GM12878 (cell line): Measurements from ENCODE around the gene DCUN1D4. TPM values are rescaled to one million over a fixed set of nuclear protein-coding genes. Genes with fewer than 3 reads are reported as not detected.

Experiments
- ATAC-seq: fragments of 200-7000 bp; cut with Tn5 transposase; 3 replicates; pipeline ENCODE4 v1.9.1; 2020; ENCODE audit warnings: mild to moderate bottlenecking, moderate library complexity
- BruUV-seq: library from RNA; stranded (reverse); fragments of 400-500 nt; replicated peaks from 2 replicates; lab custom pipeline; 2021; lab: Mats Ljungman, UMichigan
- CTCF ChIA-PET: fragments of 300-600 bp; sonication (Branson Sonifier 250); formaldehyde crosslinking; extraction: SDS; loops from one replicate; lab custom pipeline; 2021; ENCODE audit warnings: inconsistent platforms; lab: Yijun Ruan, JAX
- POLR2A ChIA-PET: fragments of 350-600 bp; formaldehyde crosslinking; extraction: SDS; loops from one replicate; lab custom pipeline; 2021; ENCODE audit warnings: inconsistent platforms; lab: Charles Lee
- RAD21 ChIA-PET: fragments of 300-600 bp; sonication (Branson Sonifier 250); formaldehyde crosslinking; loops from one replicate; lab custom pipeline; 2023; ENCODE audit warnings: antibody characterized with exemption; ENCODE audit not compliant: unreplicated experiment; lab: Charles Lee
- SMC1A ChIA-PET: fragments of 300-600 bp; sonication (Branson Sonifier 250); formaldehyde crosslinking; loops from one replicate; lab custom pipeline; 2023; ENCODE audit not compliant: unreplicated experiment, uncharacterized antibody; lab: Charles Lee
- DNase-seq: peaks from one replicate; pipeline ENCODE4 v3.0.0-alpha.2; 2011; ENCODE audit warnings: low read depth, low spot score
- FAIRE-seq: peaks from 3 replicates; lab custom pipeline; 2011; peaks lifted over from hg19 to GRCh38; lab: Jason Lieb, UNC
- H2AFZ ChIP-seq: 2 replicates; pipeline ENCODE4 v1.6.0; 2011; ENCODE audit warnings: low read depth, low read length, control low read depth; ENCODE audit not compliant: control insufficient read depth
- H3K27ac ChIP-seq: 2 replicates; pipeline ENCODE4 v1.5.1; 2011; ENCODE audit warnings: control low read depth; ENCODE audit not compliant: control insufficient read depth, insufficient read depth
- H3K27me3 ChIP-seq, 2 experiments: replicated peaks in 1 of 2; 2 replicates each; pipeline versions ENCODE4 v1.6.0 to v1.6.1; 2011; ENCODE audit warnings: low read length in 1 of 2; ENCODE audit not compliant: control insufficient read depth in 2 of 2, insufficient read depth in 2 of 2
- H3K36me3 ChIP-seq, 2 experiments: 2 replicates each; pipeline ENCODE4 v1.5.1; 2011; ENCODE audit warnings: low read length in 1 of 2; ENCODE audit not compliant: control insufficient read depth in 2 of 2, insufficient read depth in 2 of 2
- H3K4me1 ChIP-seq: 2 replicates; pipeline ENCODE4 v1.6.1; 2011; ENCODE audit warnings: mild to moderate bottlenecking, low read length, moderate library complexity, mixed read lengths; ENCODE audit not compliant: control insufficient read depth, insufficient read depth
- H3K4me2 ChIP-seq: 2 replicates; pipeline ENCODE4 v1.6.0; 2011; ENCODE audit warnings: control low read depth; ENCODE audit not compliant: control insufficient read depth, insufficient read depth
- H3K4me3 ChIP-seq: fragments of 200-600 bp; sonication (generic); 2 replicates; pipeline ENCODE4 v1.5.1; 2016
- H3K79me2 ChIP-seq: 2 replicates; pipeline ENCODE4 v1.6.0; 2011; ENCODE audit warnings: low read length; ENCODE audit not compliant: control insufficient read depth, insufficient read depth
- H3K9ac ChIP-seq: 2 replicates; pipeline ENCODE4 v1.8.0; 2011; ENCODE audit warnings: low read length, control low read depth, mixed read lengths; ENCODE audit not compliant: control insufficient read depth, insufficient read depth
- H3K9me3 ChIP-seq: replicated peaks from 3 replicates; pipeline ENCODE4 v1.5.1; 2011; ENCODE audit warnings: mild to moderate bottlenecking, low read length; ENCODE audit not compliant: control insufficient read depth, insufficient read depth
- H4K20me1 ChIP-seq: 2 replicates; pipeline ENCODE4 v1.6.0; 2011; ENCODE audit not compliant: control insufficient read depth, insufficient read depth
- ATF7 ChIP-seq: fragments of 450-650 bp; IDR thresholded peaks from 2 replicates; pipeline ENCODE4 v1.6.1; 2016; ENCODE audit warnings: low read depth, mild to moderate bottlenecking
- EED ChIP-seq: sonication (generic); IDR thresholded peaks from 2 replicates; pipeline ENCODE4 v1.6.1; 2016; ENCODE audit warnings: antibody characterized with exemption, low read depth
- IKZF1 ChIP-seq: fragments of 450-650 bp; conservative IDR thresholded peaks from 2 replicates; pipeline ENCODE4 v1.6.1; 2017; ENCODE audit warnings: antibody characterized with exemption, mild to moderate bottlenecking
- MYB ChIP-seq: fragments of 150-350 bp; IDR thresholded peaks from 2 replicates; pipeline ENCODE4 v1.6.1; 2014; ENCODE audit warnings: mild to moderate bottlenecking, low read depth, low read length, borderline replicate concordance
- NFYB ChIP-seq: IDR thresholded peaks from 2 replicates; pipeline ENCODE4 v1.6.1; 2011; ENCODE audit warnings: low read depth, mild to moderate bottlenecking, low read length, improper control_type of control experiment, moderate library complexity; ENCODE audit not compliant: insufficient read depth
- SRF ChIP-seq, 2 experiments: IDR thresholded peaks; 2 replicates each; pipeline ENCODE4 v1.6.1; 2011; ENCODE audit warnings: low read depth in 2 of 2, low read length in 2 of 2, mild to moderate bottlenecking in 1 of 2, moderate library complexity in 1 of 2
- TBL1XR1 ChIP-seq: IDR thresholded peaks from 2 replicates; pipeline ENCODE4 v1.6.1; 2012; ENCODE audit warnings: low read depth, low read length, improper control_type of control experiment
- TCF7 ChIP-seq: IDR thresholded peaks from 2 replicates; pipeline ENCODE4 v1.6.1; 2014; ENCODE audit warnings: antibody characterized with exemption, borderline replicate concordance
- WGBS: methylation state at CpG from one replicate; pipeline ENCODE4 v1.1.6; 2016; ENCODE audit warnings: low lambda C conversion rate; ENCODE audit not compliant: insufficient replicate concordance, insufficient coverage; ENCODE audit errors: missing lambda C conversion rate; 5-methylcytosine and 5-hydroxymethylcytosine counted together
- in situ Hi-C: fragments of 300-500 bp; cut with MboI; formaldehyde crosslinking; loops from 9 replicates; pipeline ENCODE4 v1.14.3; 2018; ENCODE audit warnings: mixed read lengths
- intact Hi-C: fragments of 100-400 bp; cut with micrococcal nuclease; formaldehyde crosslinking; loops from one replicate; pipeline ENCODE4 v1.14.2; 2022; ENCODE audit not compliant: unreplicated experiment
- polyA plus RNA-seq, 11 experiments: library from polyadenylated mRNA; depleted of rRNA in 4 of 11; unstranded in 6 of 11; stranded (reverse) in 5 of 11; fragments of >200 nt; fragmentation: Nextera tagmentation in 4 of 11; fragmentation: Illumina TruSeq in 1 of 11; extraction: Ambion mirVana in 4 of 11; extraction: Trizol in 1 of 11; gene quantifications; 1 replicate in 1 of 11; 2 replicates in 10 of 11; pipeline versions ENCODE4 v1.2.1 to v1.2.3, GENCODE V29; 2011 to 2016; ENCODE audit warnings: inconsistent platforms in 2 of 11, missing spikeins in 2 of 11, low read depth in 1 of 11
- total RNA-seq, 4 experiments: library from RNA; depleted of rRNA in 3 of 4; stranded (reverse); fragments of >200 nt in 3 of 4; fragmentation: Illumina TruSeq in 1 of 4; extraction: Trizol in 1 of 4; gene quantifications; 2 replicates each; pipeline versions ENCODE4 v1.2.1 to v1.2.3, GENCODE V29; 2013 to 2021
- TF ChIP-seq, protein P1 (sequence below): IDR thresholded peaks from 2 replicates; pipeline ENCODE4 v1.6.1; 2011; ENCODE audit warnings: low read depth, low read length, improper control_type of control experiment, borderline replicate concordance
- TF ChIP-seq, protein P2 (sequence below): fragments of 450-650 bp; IDR thresholded peaks from 2 replicates; pipeline ENCODE4 v1.6.1; 2018; ENCODE audit warnings: borderline replicate concordance, mild to moderate bottlenecking; ENCODE audit not compliant: partially characterized antibody
- TF ChIP-seq, protein P3 (sequence below): fragments of 450-650 bp; IDR thresholded peaks from 2 replicates; pipeline ENCODE4 v1.6.1; 2017; ENCODE audit warnings: low read depth, mild to moderate bottlenecking, moderate library complexity

The DCUN1D4 gene
- total and polyA plus RNA-seq, 10 of the 15 experiments (the other 5 are each of a cell fraction or from before 2014, with no cell fraction given), result 7.1 to 62.6 (median 16.8) TPM

DNA sequence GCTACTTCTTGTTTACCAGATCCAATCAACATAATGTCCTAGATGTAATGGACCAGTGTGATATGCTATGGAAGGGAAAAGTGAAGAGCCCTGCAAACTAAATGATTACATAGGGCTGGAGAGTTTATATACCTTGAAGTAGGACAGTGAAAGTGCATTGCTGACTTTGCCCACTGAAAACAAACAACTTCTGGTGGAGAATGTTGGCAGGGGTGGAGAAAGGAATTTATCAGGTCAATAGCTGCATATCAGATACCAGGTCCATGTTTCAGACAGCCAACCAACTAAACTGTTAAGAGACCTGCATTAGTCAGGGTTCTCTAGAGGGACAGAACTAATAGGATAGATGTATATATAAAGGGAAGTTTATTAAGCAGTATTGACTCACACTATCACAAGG, 82.4 kb downstream of the DCUN1D4 start:
- Histone ChIP-seq H4K20me1 (no peaks in the 10 kb centered on the region), H3K36me3 (no peaks in the 10 kb centered on the region), H3K79me2 (no peaks in the 10 kb centered on the region), H3K9me3 (no peaks in the 10 kb centered on the region), H3K27me3 (no peaks in the 10 kb centered on the region), H3K4me1 (no peaks in the 10 kb centered on the region), H2AFZ (no peak overlapping the region), H3K4me3 (no peak overlapping the region), H3K27ac (no peak overlapping the region), H3K9ac (no peak overlapping the region), H3K4me2 (no peak overlapping the region)
- ChIA-PET CTCF (no interaction called here), POLR2A (no interaction called here), RAD21 (no interaction called here), SMC1A (no interaction called here)
- BruUV-seq, result no TSS peak
- TF ChIP-seq, protein P1, sequence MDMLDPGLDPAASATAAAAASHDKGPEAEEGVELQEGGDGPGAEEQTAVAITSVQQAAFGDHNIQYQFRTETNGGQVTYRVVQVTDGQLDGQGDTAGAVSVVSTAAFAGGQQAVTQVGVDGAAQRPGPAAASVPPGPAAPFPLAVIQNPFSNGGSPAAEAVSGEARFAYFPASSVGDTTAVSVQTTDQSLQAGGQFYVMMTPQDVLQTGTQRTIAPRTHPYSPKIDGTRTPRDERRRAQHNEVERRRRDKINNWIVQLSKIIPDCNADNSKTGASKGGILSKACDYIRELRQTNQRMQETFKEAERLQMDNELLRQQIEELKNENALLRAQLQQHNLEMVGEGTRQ, result no peak
- no peak for TF ChIP-seq TCF7
- DNase-seq (no peak), ATAC-seq (no peak), FAIRE-seq (no peak)
- in situ Hi-C loops, result no loop called here
- intact Hi-C loops, result no loop called here

DNA sequence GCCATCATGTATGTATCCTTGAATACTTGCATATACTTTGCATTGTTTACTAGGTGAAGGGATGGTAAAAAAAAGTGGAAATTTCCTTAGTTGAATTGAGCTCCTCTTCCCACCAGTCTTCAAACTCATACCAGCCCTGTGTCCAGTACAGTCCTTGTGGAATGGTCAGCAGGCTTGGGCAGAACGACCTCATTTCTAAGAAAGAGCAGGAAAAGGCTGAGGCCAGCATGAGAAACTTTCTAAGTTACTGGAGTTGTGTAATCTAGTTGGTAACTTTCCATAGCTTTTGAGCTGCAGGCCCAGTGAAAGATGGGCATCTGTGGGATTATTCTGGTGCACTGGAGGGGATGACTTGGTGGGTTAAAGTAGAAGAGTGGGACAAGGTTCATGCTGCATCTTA, 87.6 kb downstream of the DCUN1D4 start:
- FAIRE-seq (no peak), ATAC-seq (no peak), DNase-seq (no peak)
- Histone ChIP-seq H3K9me3 (no peaks in the 10 kb centered on the region), H3K9ac (no peak overlapping the region), H3K4me2 (no peak overlapping the region), H3K4me1 (no peaks in the 10 kb centered on the region), H2AFZ (no peak overlapping the region), H3K27ac (no peak overlapping the region), H3K4me3 (no peak overlapping the region), H4K20me1 (no peaks in the 10 kb centered on the region), H3K36me3 (no peaks in the 10 kb centered on the region), H3K79me2 (no peaks in the 10 kb centered on the region), H3K27me3 (no peaks in the 10 kb centered on the region; a peak in 1 of 4 replicates)
- CTCF ChIA-PET, result no interaction called here
- RAD21 ChIA-PET, result no interaction called here
- in situ Hi-C loops (no loop called here), intact Hi-C loops (loop anchor here (5.0 kb wide), 1 partner anchor 47 kb away; no protein-coding TSS in a partner anchor)
- WGBS, result 0% methylated on average over 1 of the region's 1 CpG
- SMC1A ChIA-PET, result no interaction called here
- POLR2A ChIA-PET, result no interaction called here
- TF ChIP-seq, protein P2, sequence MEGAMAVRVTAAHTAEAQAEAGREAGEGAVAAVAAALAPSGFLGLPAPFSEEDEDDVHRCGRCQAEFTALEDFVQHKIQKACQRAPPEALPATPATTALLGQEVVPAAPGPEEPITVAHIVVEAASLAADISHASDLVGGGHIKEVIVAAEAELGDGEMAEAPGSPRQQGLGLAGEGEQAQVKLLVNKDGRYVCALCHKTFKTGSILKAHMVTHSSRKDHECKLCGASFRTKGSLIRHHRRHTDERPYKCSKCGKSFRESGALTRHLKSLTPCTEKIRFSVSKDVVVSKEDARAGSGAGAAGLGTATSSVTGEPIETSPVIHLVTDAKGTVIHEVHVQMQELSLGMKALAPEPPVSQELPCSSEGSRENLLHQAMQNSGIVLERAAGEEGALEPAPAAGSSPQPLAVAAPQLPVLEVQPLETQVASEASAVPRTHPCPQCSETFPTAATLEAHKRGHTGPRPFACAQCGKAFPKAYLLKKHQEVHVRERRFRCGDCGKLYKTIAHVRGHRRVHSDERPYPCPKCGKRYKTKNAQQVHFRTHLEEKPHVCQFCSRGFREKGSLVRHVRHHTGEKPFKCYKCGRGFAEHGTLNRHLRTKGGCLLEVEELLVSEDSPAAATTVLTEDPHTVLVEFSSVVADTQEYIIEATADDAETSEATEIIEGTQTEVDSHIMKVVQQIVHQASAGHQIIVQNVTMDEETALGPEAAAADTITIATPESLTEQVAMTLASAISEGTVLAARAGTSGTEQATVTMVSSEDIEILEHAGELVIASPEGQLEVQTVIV, result no peak
- TF ChIP-seq SRF (IDR thresholded peaks at IDR 0.05; ENCODE audit: low read depth in 2 of 2, low read length in 2 of 2), result no peak
- TF ChIP-seq MYB, result no peak
- TF ChIP-seq, protein P3, sequence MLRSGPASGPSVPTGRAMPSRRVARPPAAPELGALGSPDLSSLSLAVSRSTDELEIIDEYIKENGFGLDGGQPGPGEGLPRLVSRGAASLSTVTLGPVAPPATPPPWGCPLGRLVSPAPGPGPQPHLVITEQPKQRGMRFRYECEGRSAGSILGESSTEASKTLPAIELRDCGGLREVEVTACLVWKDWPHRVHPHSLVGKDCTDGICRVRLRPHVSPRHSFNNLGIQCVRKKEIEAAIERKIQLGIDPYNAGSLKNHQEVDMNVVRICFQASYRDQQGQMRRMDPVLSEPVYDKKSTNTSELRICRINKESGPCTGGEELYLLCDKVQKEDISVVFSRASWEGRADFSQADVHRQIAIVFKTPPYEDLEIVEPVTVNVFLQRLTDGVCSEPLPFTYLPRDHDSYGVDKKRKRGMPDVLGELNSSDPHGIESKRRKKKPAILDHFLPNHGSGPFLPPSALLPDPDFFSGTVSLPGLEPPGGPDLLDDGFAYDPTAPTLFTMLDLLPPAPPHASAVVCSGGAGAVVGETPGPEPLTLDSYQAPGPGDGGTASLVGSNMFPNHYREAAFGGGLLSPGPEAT, result no peak
- no peak for TF ChIP-seq TBL1XR1
- no peak for TF ChIP-seq ATF7
- no peak for TF ChIP-seq IKZF1
- TF ChIP-seq EED, result no peak
- no peak for TF ChIP-seq NFYB
- BruUV-seq, result no TSS peak
